Measurements from ENCODE around the gene CELA2B. TPM values are rescaled to one million over a fixed set of nuclear protein-coding genes. Genes with fewer than 3 reads are reported as not detected.

The CELA2B gene
- polyA plus RNA-seq, 1 of the 3 experiments (the other 2 are of a cell fraction) = not detected

DNA sequence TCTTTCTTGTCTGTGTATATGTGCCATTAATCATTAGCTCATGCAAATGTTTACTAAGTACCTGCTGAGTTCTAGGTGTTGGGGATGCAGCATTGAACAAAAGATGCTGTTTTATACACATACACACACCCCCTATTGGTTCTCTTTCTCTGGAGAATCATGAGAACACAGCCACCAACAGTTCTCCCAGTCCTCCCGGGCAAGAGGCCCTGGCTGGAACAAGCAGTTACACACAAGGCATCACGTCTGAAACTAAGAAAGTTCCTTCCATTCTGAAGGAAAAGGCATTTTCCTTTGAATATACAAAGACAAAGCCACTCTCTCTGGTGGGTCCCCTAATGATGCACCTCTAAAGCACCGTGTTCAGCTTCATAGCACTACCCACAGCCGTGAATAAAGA is 37.3 kb downstream of the CELA2B start:
- H3K27ac ChIP-seq (ENCODE audit: low read depth in 2 of 2, low read length in 1 of 2) = no peak overlapping the region
- no peak overlapping the region for H3K4me2 ChIP-seq
- ChIA-PET POLR2A (no interaction called here), CTCF (interaction anchor here (2.5 kb wide), 1 partner anchor 12 kb away, joined by 10 read pairs; no protein-coding TSS in a partner anchor)
- peaks cover 0 to 2% of the 10 kb centered on the region in 2 experiments for H3K36me3 ChIP-seq (replicated peaks in 1 of 2; ENCODE audit: control insufficient read depth in 1 of 2, insufficient read depth in 2 of 2, low read length in 1 of 2)
- H2AFZ ChIP-seq (ENCODE audit: low read depth) = no peak overlapping the region
- H3K79me2 ChIP-seq (ENCODE audit: insufficient read depth) = no peaks in the 10 kb centered on the region
- DNase-seq = no peak
- TF ChIP-seq YY1 (IDR thresholded peaks at IDR 0.05; ENCODE audit: low read depth) = no peak
- TF ChIP-seq NRF1 (IDR thresholded peaks at IDR 0.05; ENCODE audit: low read depth, low read length) = no peak
- TF ChIP-seq EZH2phosphoT487 (IDR thresholded peaks at IDR 0.05; ENCODE audit: borderline replicate concordance, low read depth) = no peak
- TF ChIP-seq RFX5 (IDR thresholded peaks at IDR 0.05; ENCODE audit: low read length) = no peak
- TF ChIP-seq, protein P1, sequence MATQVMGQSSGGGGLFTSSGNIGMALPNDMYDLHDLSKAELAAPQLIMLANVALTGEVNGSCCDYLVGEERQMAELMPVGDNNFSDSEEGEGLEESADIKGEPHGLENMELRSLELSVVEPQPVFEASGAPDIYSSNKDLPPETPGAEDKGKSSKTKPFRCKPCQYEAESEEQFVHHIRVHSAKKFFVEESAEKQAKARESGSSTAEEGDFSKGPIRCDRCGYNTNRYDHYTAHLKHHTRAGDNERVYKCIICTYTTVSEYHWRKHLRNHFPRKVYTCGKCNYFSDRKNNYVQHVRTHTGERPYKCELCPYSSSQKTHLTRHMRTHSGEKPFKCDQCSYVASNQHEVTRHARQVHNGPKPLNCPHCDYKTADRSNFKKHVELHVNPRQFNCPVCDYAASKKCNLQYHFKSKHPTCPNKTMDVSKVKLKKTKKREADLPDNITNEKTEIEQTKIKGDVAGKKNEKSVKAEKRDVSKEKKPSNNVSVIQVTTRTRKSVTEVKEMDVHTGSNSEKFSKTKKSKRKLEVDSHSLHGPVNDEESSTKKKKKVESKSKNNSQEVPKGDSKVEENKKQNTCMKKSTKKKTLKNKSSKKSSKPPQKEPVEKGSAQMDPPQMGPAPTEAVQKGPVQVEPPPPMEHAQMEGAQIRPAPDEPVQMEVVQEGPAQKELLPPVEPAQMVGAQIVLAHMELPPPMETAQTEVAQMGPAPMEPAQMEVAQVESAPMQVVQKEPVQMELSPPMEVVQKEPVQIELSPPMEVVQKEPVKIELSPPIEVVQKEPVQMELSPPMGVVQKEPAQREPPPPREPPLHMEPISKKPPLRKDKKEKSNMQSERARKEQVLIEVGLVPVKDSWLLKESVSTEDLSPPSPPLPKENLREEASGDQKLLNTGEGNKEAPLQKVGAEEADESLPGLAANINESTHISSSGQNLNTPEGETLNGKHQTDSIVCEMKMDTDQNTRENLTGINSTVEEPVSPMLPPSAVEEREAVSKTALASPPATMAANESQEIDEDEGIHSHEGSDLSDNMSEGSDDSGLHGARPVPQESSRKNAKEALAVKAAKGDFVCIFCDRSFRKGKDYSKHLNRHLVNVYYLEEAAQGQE (IDR thresholded peaks at IDR 0.05; ENCODE audit: low read depth, low read length) = no peak
- no peak for TF ChIP-seq ELF1 (IDR thresholded peaks at IDR 0.05)
- TF ChIP-seq SIN3A (IDR thresholded peaks at IDR 0.05; ENCODE audit: borderline replicate concordance, low read depth, low read length) = no peak
- no peak for TF ChIP-seq RAD21 (IDR thresholded peaks at IDR 0.05; ENCODE audit: low read length)
- TF ChIP-seq TAF1 (IDR thresholded peaks at IDR 0.05; ENCODE audit: borderline replicate concordance, low read depth, low read length) = no peak
- TF ChIP-seq SMC3 (IDR thresholded peaks at IDR 0.05; ENCODE audit: low read depth, low read length) = no peak
- TF ChIP-seq MEF2A (IDR thresholded peaks at IDR 0.05; ENCODE audit: borderline replicate concordance, low read depth) = no peak
- TF ChIP-seq GABPA (IDR thresholded peaks at IDR 0.05; ENCODE audit: low read depth) = no peak
- TF ChIP-seq RCOR1 (IDR thresholded peaks at IDR 0.05; ENCODE audit: low read length) = no peak
- no peak for TF ChIP-seq FOSL2 (IDR thresholded peaks at IDR 0.05; ENCODE audit: borderline replicate concordance, low read depth)
- no peak overlapping the region for H3K9ac ChIP-seq
- H3K9me2 ChIP-seq = no peaks in the 10 kb centered on the region
- peaks cover 0 to 3% of the 10 kb centered on the region in 2 experiments; a peak in 1 of 4 replicates for H3K4me1 ChIP-seq (ENCODE audit: control insufficient read depth in 1 of 2, insufficient read depth in 2 of 2, low read depth in 1 of 2, low read length in 1 of 2)
- no peaks in the 10 kb centered on the region for H3F3A ChIP-seq (replicated peaks; ENCODE audit: insufficient read depth)
- no peaks in the 10 kb centered on the region for H4K20me1 ChIP-seq (ENCODE audit: insufficient read depth)
- H3K4me3 ChIP-seq (ENCODE audit: low read depth in 2 of 2, low read length in 1 of 2) = no peak overlapping the region
- H3K9me3 ChIP-seq = no peaks in the 10 kb centered on the region
- WGBS (ENCODE audit: low lambda C conversion rate) = 80% methylated on average over 3 of the region's 4 CpGs
- no peaks in the 10 kb centered on the region for H3K27me3 ChIP-seq (ENCODE audit: insufficient read depth)

DNA sequence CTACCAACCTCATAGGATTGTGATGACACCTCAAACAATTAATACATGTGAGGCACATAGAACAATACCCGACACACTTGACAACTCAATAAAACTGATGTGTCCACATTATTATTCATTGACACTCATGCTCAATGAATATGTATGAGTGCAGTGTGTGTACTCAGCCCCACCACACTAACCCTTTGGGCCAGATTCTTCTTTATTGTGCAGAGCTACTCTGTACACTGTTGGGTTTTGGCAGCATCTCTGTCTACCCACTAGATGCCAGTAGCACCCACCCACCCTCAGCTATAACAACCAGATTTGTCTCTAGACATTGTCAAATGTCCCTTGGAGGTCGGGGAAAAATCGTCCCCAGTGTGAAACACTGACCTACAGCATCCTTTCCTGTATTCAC is 38.0 kb downstream of the CELA2B start:
- ChIA-PET CTCF (interaction anchor here (0.9 to 2.5 kb wide), 3 partner anchors 12 to 82 kb away, joined by 3 to 10 read pairs (median 7); no protein-coding TSS in a partner anchor), POLR2A (no interaction called here)
- no peaks in the 10 kb centered on the region for H3K9me2 ChIP-seq
- no peak overlapping the region for H3K27ac ChIP-seq (ENCODE audit: low read depth in 2 of 2, low read length in 1 of 2)
- no peak overlapping the region for H2AFZ ChIP-seq (ENCODE audit: low read depth)
- H4K20me1 ChIP-seq (ENCODE audit: insufficient read depth) = no peaks in the 10 kb centered on the region
- no peaks in the 10 kb centered on the region for H3K27me3 ChIP-seq (ENCODE audit: insufficient read depth)
- H3K36me3 ChIP-seq (replicated peaks in 1 of 2; ENCODE audit: control insufficient read depth in 1 of 2, insufficient read depth in 2 of 2, low read length in 1 of 2) = peaks cover 0 to 2% of the 10 kb centered on the region in 2 experiments
- H3K9me3 ChIP-seq = no peaks in the 10 kb centered on the region
- H3K4me3 ChIP-seq (ENCODE audit: low read depth in 2 of 2, low read length in 1 of 2) = no peak overlapping the region
- H3F3A ChIP-seq (replicated peaks; ENCODE audit: insufficient read depth) = no peaks in the 10 kb centered on the region
- no peak overlapping the region for H3K4me2 ChIP-seq
- TF ChIP-seq RFX5 (IDR thresholded peaks at IDR 0.05; ENCODE audit: low read length) = no peak
- TF ChIP-seq, protein P2, sequence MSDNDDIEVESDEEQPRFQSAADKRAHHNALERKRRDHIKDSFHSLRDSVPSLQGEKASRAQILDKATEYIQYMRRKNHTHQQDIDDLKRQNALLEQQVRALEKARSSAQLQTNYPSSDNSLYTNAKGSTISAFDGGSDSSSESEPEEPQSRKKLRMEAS (IDR thresholded peaks at IDR 0.05; ENCODE audit: low read depth) = no peak
- no peak for TF ChIP-seq CHD2 (IDR thresholded peaks at IDR 0.05; ENCODE audit: low read length, partially characterized antibody)
- TF ChIP-seq RXRA (IDR thresholded peaks at IDR 0.05; ENCODE audit: borderline replicate concordance, low read depth) = no peak
- no peak for TF ChIP-seq MEF2A (IDR thresholded peaks at IDR 0.05; ENCODE audit: borderline replicate concordance, low read depth)
- TF ChIP-seq, protein P3, sequence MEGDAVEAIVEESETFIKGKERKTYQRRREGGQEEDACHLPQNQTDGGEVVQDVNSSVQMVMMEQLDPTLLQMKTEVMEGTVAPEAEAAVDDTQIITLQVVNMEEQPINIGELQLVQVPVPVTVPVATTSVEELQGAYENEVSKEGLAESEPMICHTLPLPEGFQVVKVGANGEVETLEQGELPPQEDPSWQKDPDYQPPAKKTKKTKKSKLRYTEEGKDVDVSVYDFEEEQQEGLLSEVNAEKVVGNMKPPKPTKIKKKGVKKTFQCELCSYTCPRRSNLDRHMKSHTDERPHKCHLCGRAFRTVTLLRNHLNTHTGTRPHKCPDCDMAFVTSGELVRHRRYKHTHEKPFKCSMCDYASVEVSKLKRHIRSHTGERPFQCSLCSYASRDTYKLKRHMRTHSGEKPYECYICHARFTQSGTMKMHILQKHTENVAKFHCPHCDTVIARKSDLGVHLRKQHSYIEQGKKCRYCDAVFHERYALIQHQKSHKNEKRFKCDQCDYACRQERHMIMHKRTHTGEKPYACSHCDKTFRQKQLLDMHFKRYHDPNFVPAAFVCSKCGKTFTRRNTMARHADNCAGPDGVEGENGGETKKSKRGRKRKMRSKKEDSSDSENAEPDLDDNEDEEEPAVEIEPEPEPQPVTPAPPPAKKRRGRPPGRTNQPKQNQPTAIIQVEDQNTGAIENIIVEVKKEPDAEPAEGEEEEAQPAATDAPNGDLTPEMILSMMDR (IDR thresholded peaks at IDR 0.05) = no peak
- TF ChIP-seq, protein P4, sequence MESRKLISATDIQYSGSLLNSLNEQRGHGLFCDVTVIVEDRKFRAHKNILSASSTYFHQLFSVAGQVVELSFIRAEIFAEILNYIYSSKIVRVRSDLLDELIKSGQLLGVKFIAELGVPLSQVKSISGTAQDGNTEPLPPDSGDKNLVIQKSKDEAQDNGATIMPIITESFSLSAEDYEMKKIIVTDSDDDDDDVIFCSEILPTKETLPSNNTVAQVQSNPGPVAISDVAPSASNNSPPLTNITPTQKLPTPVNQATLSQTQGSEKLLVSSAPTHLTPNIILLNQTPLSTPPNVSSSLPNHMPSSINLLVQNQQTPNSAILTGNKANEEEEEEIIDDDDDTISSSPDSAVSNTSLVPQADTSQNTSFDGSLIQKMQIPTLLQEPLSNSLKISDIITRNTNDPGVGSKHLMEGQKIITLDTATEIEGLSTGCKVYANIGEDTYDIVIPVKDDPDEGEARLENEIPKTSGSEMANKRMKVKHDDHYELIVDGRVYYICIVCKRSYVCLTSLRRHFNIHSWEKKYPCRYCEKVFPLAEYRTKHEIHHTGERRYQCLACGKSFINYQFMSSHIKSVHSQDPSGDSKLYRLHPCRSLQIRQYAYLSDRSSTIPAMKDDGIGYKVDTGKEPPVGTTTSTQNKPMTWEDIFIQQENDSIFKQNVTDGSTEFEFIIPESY (IDR thresholded peaks at IDR 0.05; ENCODE audit: borderline replicate concordance, low read depth) = no peak
- no peak for TF ChIP-seq EP300 (IDR thresholded peaks at IDR 0.05; ENCODE audit: borderline replicate concordance in 1 of 2, low read depth in 1 of 2, low read length in 1 of 2)
- 96% methylated on average over 3 of the region's 3 CpGs for whole genome bisulfite sequencing (ENCODE audit: low lambda C conversion rate)
- DNase-seq = no peak
- H3K9ac ChIP-seq = no peak overlapping the region
- H3K79me2 ChIP-seq (ENCODE audit: insufficient read depth) = no peaks in the 10 kb centered on the region
- H3K4me1 ChIP-seq (ENCODE audit: control insufficient read depth in 1 of 2, insufficient read depth in 2 of 2, low read depth in 1 of 2, low read length in 1 of 2) = peaks cover 0 to 3% of the 10 kb centered on the region in 2 experiments; a peak in 1 of 4 replicates

All from SK-N-SH (cell line).